H1 (cell line): ENCODE data around the gene CHD9. TPM values are rescaled to one million over a fixed set of nuclear protein-coding genes. Genes with fewer than 3 reads are reported as not detected.

ENCODE experiments used
- CTCF ChIA-PET: fragments of 300-600 bp; sonication (Branson Sonifier 250); formaldehyde crosslinking; loops from one replicate; lab custom pipeline; 2021; ENCODE audit not compliant: partially characterized antibody; lab: Charles Lee
- POLR2A ChIA-PET: fragments of 300-600 bp; sonication (Branson Sonifier 250); formaldehyde crosslinking; loops from one replicate; lab custom pipeline; 2021; ENCODE audit warnings: inconsistent platforms; ENCODE audit not compliant: partially characterized antibody; lab: Charles Lee
- DNase-seq, 2 experiments: peaks; one replicate each; pipeline versions ENCODE4 v3.0.0 to v3.0.0-alpha.2; 2010 to 2022; ENCODE audit warnings: low spot score in 2 of 2, low read depth in 1 of 2, mixed read lengths in 1 of 2
- FAIRE-seq: peaks from 2 replicates; lab custom pipeline; 2011; peaks lifted over from hg19 to GRCh38; lab: Jason Lieb, UNC
- H2AFZ ChIP-seq: 2 replicates; pipeline ENCODE4 v1.8.1; 2012; ENCODE audit warnings: low read length, inconsistent platforms
- H2AK5ac ChIP-seq: 2 replicates; pipeline ENCODE4 v1.6.1; 2013; ENCODE audit warnings: low read depth, low read length
- H2BK120ac ChIP-seq: replicated peaks from 2 replicates; pipeline ENCODE3; 2013; ENCODE audit warnings: low read depth, low read length, inconsistent platforms
- H2BK12ac ChIP-seq: 2 replicates; pipeline ENCODE4 v1.6.1; 2013; ENCODE audit warnings: low read depth, low read length
- H2BK15ac ChIP-seq: 2 replicates; pipeline ENCODE4 v1.6.1; 2013; ENCODE audit warnings: low read length
- H2BK20ac ChIP-seq: 2 replicates; pipeline ENCODE4 v1.6.1; 2013; ENCODE audit warnings: low read length
- H2BK5ac ChIP-seq: 2 replicates; pipeline ENCODE4 v1.6.1; 2013; ENCODE audit warnings: low read depth, low read length
- H3K14ac ChIP-seq: 2 replicates; pipeline ENCODE4 v1.6.1; 2013; ENCODE audit warnings: inconsistent platforms; ENCODE audit not compliant: insufficient read length
- H3K18ac ChIP-seq: 2 replicates; pipeline ENCODE4 v1.6.1; 2013; ENCODE audit warnings: low read length; ENCODE audit errors: extremely low read depth
- H3K23ac ChIP-seq: 2 replicates; pipeline ENCODE4 v1.6.1; 2013; ENCODE audit warnings: inconsistent platforms; ENCODE audit not compliant: insufficient read length
- H3K23me2 ChIP-seq: 2 replicates; pipeline ENCODE4 v1.6.1; 2013; ENCODE audit warnings: low read depth, low read length
- H3K27ac ChIP-seq: 2 replicates; pipeline ENCODE4 v1.6.1; 2011; ENCODE audit warnings: low read depth, low read length, inconsistent platforms
- H3K27me3 ChIP-seq, 4 experiments: replicated peaks in 1 of 4; 1 replicate in 1 of 4; 2 replicates in 3 of 4; pipeline versions ENCODE4 v1.6.1 to v1.8.1; 2011 to 2013; ENCODE audit warnings: low read length in 3 of 4, mild to moderate bottlenecking in 3 of 4, inconsistent platforms in 2 of 4, mixed read lengths in 2 of 4, moderate library complexity in 1 of 4; ENCODE audit not compliant: control insufficient read depth in 3 of 4, insufficient read depth in 3 of 4; ENCODE audit errors: extremely low read depth in 1 of 4
- H3K36me3 ChIP-seq, 4 experiments: 2 replicates each; pipeline versions ENCODE4 v1.6.1 to v1.8.1; 2011 to 2013; ENCODE audit warnings: mild to moderate bottlenecking in 4 of 4, low read length in 3 of 4, moderate library complexity in 2 of 4, control low read depth in 1 of 4, inconsistent platforms in 1 of 4; ENCODE audit not compliant: insufficient read depth in 4 of 4, control insufficient read depth in 2 of 4
- H3K4ac ChIP-seq: replicated peaks from 2 replicates; pipeline ENCODE3; 2013; ENCODE audit warnings: low read length, low read depth, mixed read lengths, inconsistent platforms; ENCODE audit not compliant: insufficient read length
- H3K4me1 ChIP-seq, 4 experiments: replicated peaks in 1 of 4; 1 replicate in 1 of 4; 2 replicates in 3 of 4; pipeline versions ENCODE4 v1.6.1 to v1.8.1; 2011 to 2013; ENCODE audit warnings: low read length in 3 of 4, inconsistent platforms in 2 of 4, mixed read lengths in 1 of 4; ENCODE audit not compliant: insufficient read depth in 4 of 4, control insufficient read depth in 3 of 4
- H3K4me2 ChIP-seq, 2 experiments: 2 replicates each; pipeline versions ENCODE4 v1.6.1 to v1.8.1; 2011 to 2013; ENCODE audit warnings: low read depth in 2 of 2, low read length in 2 of 2, control low read depth in 1 of 2, inconsistent platforms in 1 of 2, mild to moderate bottlenecking in 1 of 2; ENCODE audit not compliant: insufficient read depth in 1 of 2
- H3K4me3 ChIP-seq, 4 experiments: fragments of 200-600, 300-600 bp in 1 of 4; sonication (generic), shearing (Covaris generic), sonication (Bioruptor Twin) in 1 of 4; 2 replicates each; pipeline versions ENCODE4 v1.5.1 to v1.8.1; 2011 to 2016; ENCODE audit warnings: low read length in 4 of 4, low read depth in 3 of 4, control low read depth in 2 of 4, inconsistent platforms in 2 of 4, mild to moderate bottlenecking in 2 of 4, mixed read lengths in 1 of 4, moderate library complexity in 1 of 4; ENCODE audit not compliant: insufficient read depth in 2 of 4; ENCODE audit errors: extremely low read depth in 1 of 4
- H3K56ac ChIP-seq: replicated peaks from 2 replicates; pipeline ENCODE3; 2013; ENCODE audit warnings: low read depth, mild to moderate bottlenecking, mixed read lengths, low read length, inconsistent platforms; ENCODE audit not compliant: insufficient read length
- H3K79me1 ChIP-seq: 2 replicates; pipeline ENCODE4 v1.6.1; 2013; ENCODE audit warnings: low read depth, low read length, control low read depth
- H3K79me2 ChIP-seq, 2 experiments: 2 replicates each; pipeline versions ENCODE4 v1.6.1 to v1.8.1; 2012 to 2013; ENCODE audit warnings: low read length in 2 of 2, mild to moderate bottlenecking in 2 of 2, inconsistent platforms in 1 of 2; ENCODE audit not compliant: insufficient read depth in 2 of 2, control insufficient read depth in 1 of 2
- H3K9ac ChIP-seq, 4 experiments: replicated peaks in 1 of 4; 1 replicate in 1 of 4; 2 replicates in 3 of 4; pipeline versions ENCODE4 v1.6.1 to v1.8.1; 2011 to 2013; ENCODE audit warnings: low read depth in 3 of 4, low read length in 3 of 4, control low read depth in 2 of 4, mild to moderate bottlenecking in 2 of 4, moderate library complexity in 2 of 4, inconsistent platforms in 1 of 4; ENCODE audit errors: extremely low read depth in 1 of 4
- H3K9me3 ChIP-seq, 2 experiments: 2 replicates each; pipeline versions ENCODE4 v1.6.1 to v1.8.1; 2012 to 2013; ENCODE audit warnings: mild to moderate bottlenecking in 2 of 2, moderate library complexity in 2 of 2, control low read depth in 1 of 2, inconsistent platforms in 1 of 2, low read depth in 1 of 2, low read length in 1 of 2, mixed read lengths in 1 of 2; ENCODE audit not compliant: insufficient read depth in 2 of 2
- H4K20me1 ChIP-seq, 2 experiments: replicated peaks in 1 of 2; 2 replicates each; pipeline versions ENCODE3 to v1.8.1; 2011 to 2013; ENCODE audit warnings: inconsistent platforms in 2 of 2, low read length in 2 of 2, mild to moderate bottlenecking in 1 of 2; ENCODE audit not compliant: insufficient read depth in 2 of 2, control insufficient read depth in 1 of 2
- H4K5ac ChIP-seq: 2 replicates; pipeline ENCODE4 v1.6.1; 2013; ENCODE audit warnings: low read length, low read depth, mixed read lengths, inconsistent platforms; ENCODE audit not compliant: insufficient read length
- H4K8ac ChIP-seq: 2 replicates; pipeline ENCODE4 v1.8.0; 2013; ENCODE audit warnings: mild to moderate bottlenecking, moderate library complexity, low read length, inconsistent platforms; ENCODE audit not compliant: insufficient read depth; ENCODE audit errors: extremely low read depth
- H4K91ac ChIP-seq: replicated peaks from 2 replicates; pipeline ENCODE3; 2013; ENCODE audit warnings: low read length, mixed read lengths, inconsistent platforms; ENCODE audit not compliant: insufficient read length
- BACH1 ChIP-seq: IDR thresholded peaks from 2 replicates; pipeline ENCODE4 v1.6.1; 2012; ENCODE audit warnings: low read length, improper control_type of control experiment
- FOSL1 ChIP-seq: IDR thresholded peaks from 2 replicates; pipeline ENCODE4 v1.6.1; 2011; ENCODE audit warnings: mild to moderate bottlenecking, low read depth, low read length, moderate library complexity; ENCODE audit not compliant: insufficient read depth
- GTF2F1 ChIP-seq: IDR thresholded peaks from 2 replicates; pipeline ENCODE4 v1.6.1; 2012; ENCODE audit warnings: low read depth, low read length, improper control_type of control experiment, borderline replicate concordance
- NRF1 ChIP-seq: IDR thresholded peaks from 2 replicates; pipeline ENCODE4 v1.6.1; 2011; ENCODE audit warnings: mild to moderate bottlenecking, low read depth, low read length, improper control_type of control experiment
- RBBP5 ChIP-seq: IDR thresholded peaks from 2 replicates; pipeline ENCODE4 v1.7.1; 2012; ENCODE audit warnings: low read depth, mild to moderate bottlenecking, inconsistent platforms, low read length, moderate library complexity, borderline replicate concordance
- RXRA ChIP-seq: IDR thresholded peaks from 2 replicates; pipeline ENCODE4 v1.6.1; 2011; ENCODE audit warnings: low read depth, mild to moderate bottlenecking, low read length, moderate library complexity; ENCODE audit not compliant: insufficient read depth
- SIRT6 ChIP-seq: IDR thresholded peaks from one replicate; pipeline ENCODE4 v1.7.1; 2012; ENCODE audit warnings: low read length, inconsistent platforms
- SP1 ChIP-seq: IDR thresholded peaks from 2 replicates; pipeline ENCODE4 v1.6.1; 2011; ENCODE audit warnings: low read depth, low read length
- WGBS, 2 experiments: shearing (Covaris generic) in 1 of 2; methylation state at CpG; one replicate each; pipeline versions ENCODE4 v1.1.6 to v1.1.7; 2013 to 2015; ENCODE audit warnings: low lambda C conversion rate in 2 of 2, mixed read lengths in 2 of 2, inconsistent platforms in 1 of 2, low coverage in 1 of 2, missing lambda C conversion rate in 1 of 2; ENCODE audit not compliant: insufficient replicate concordance in 2 of 2, insufficient coverage in 1 of 2, insufficient read length in 1 of 2; ENCODE audit errors: extremely low coverage in 1 of 2, missing lambda C conversion rate in 1 of 2; 5-methylcytosine and 5-hydroxymethylcytosine counted together
- polyA plus RNA-seq, 7 experiments: library from polyadenylated mRNA; depleted of rRNA in 3 of 7; stranded (reverse) in 5 of 7; unstranded in 2 of 7; fragments of >200 nt in 5 of 7; fragments of 200-250 nt in 2 of 7; gene quantifications; 1 replicate in 5 of 7; 2 replicates in 1 of 7; 4 replicates in 1 of 7; pipeline versions ENCODE4 v1.2.1 to v1.2.3, GENCODE V29; 2011 to 2013; ENCODE audit warnings: missing spikeins in 2 of 7, mixed read lengths in 2 of 7
- total RNA-seq: library from RNA; stranded (reverse); fragmentation: NEBNext Ultra II Directional; extraction: Animal tissue kit (Norgen Biotek cat#: 25700); gene quantifications from 2 replicates; pipeline ENCODE4 v1.2.1, GENCODE V29; 2021
- TF ChIP-seq, protein P1 (sequence below): IDR thresholded peaks from 2 replicates; pipeline ENCODE4 v1.6.1; 2011; ENCODE audit warnings: low read depth, mild to moderate bottlenecking, low read length; ENCODE audit not compliant: insufficient read depth

The CHD9 gene
- total and polyA plus RNA-seq, 2 of the 8 experiments (the other 6 are each of a cell fraction or from before 2014, with no cell fraction given): 9.9 to 32.4 TPM

DNA sequence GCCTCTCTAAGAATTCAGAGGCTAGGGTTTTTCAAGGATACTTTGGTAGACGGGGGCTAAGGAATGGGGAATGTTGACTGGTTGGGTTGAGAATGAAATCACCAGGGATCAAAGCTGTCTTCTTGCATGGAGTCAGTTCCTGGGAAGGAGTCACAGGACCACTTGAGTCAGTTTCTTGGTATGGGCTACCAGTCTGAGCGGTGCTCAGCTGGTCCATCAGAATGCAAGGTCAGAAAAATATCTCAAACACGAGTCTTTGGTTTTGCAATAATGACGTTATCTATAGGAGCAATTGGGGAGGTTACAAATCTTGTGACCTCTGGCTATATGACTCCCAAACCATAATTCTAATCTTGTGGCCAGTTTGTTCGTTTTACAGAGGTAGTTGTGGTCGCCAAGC lies 20.5 kb upstream of the CHD9 start:
- Histone ChIP-seq H3K36me3 (no peaks in the 10 kb centered on the region), H2BK15ac (no peak overlapping the region), H4K20me1 (no peaks in the 10 kb centered on the region), H2AK5ac (no peak overlapping the region), H3K18ac (no peak overlapping the region), H2BK5ac (no peak overlapping the region), H4K8ac (no peak overlapping the region), H4K5ac (no peak overlapping the region), H3K79me2 (no peaks in the 10 kb centered on the region), H2BK12ac (no peak overlapping the region), H3K23me2 (no peaks in the 10 kb centered on the region), H3K27ac (no peak overlapping the region), H3K79me1 (no peaks in the 10 kb centered on the region), H3K23ac (no peak overlapping the region), H3K14ac (no peak overlapping the region), H3K56ac (no peak overlapping the region), H3K9ac (no peak overlapping the region), H3K27me3 (peaks cover 0 to 2% (median 0%) of the 10 kb centered on the region in 4 experiments; a peak in 1 of 7 replicates), H2AFZ (no peak overlapping the region), H2BK20ac (0 out of 2 replicates have a peak overlapping the region, but pooled peaks have one; percentile 26), H3K4ac (no peak overlapping the region), H3K4me2 (no peak overlapping the region), H4K91ac (no peak overlapping the region), H3K4me3 (no peak overlapping the region), H3K4me1 (peaks cover 0 to 15% (median 4%) of the 10 kb centered on the region in 4 experiments; a peak in 5 of 7 replicates), H3K9me3 (peaks cover 0 to 10% of the 10 kb centered on the region in 2 experiments; a peak in 1 of 4 replicates), H2BK120ac (no peak overlapping the region)
- WGBS, 2 experiments: 82% methylated on average over 6 of the region's 6 CpGs; no CpG with 5 or more reads in 1 of the 2 experiments
- DNase-seq (no peak), FAIRE-seq (no peak)
- CTCF ChIA-PET: no interaction called here
- POLR2A ChIA-PET: interaction anchor here (1.4 to 2.9 kb wide), 2 partner anchors 10 to 15 kb away, joined by 3 to 15 read pairs; no protein-coding TSS in a partner anchor
- TF ChIP-seq GTF2F1: no peak
- no peak for TF ChIP-seq SIRT6
- no peak for TF ChIP-seq RXRA
- no peak for TF ChIP-seq BACH1
- no peak for TF ChIP-seq SP1
- no peak for TF ChIP-seq FOSL1
- TF ChIP-seq, protein P1, sequence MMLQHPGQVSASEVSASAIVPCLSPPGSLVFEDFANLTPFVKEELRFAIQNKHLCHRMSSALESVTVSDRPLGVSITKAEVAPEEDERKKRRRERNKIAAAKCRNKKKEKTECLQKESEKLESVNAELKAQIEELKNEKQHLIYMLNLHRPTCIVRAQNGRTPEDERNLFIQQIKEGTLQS: no peak
- no peak for TF ChIP-seq NRF1
- TF ChIP-seq RBBP5: no peak
